Measurements from ENCODE around the gene MS4A14. TPM values are rescaled to one million over a fixed set of nuclear protein-coding genes. Genes with fewer than 3 reads are reported as not detected.

MS4A14 gene
- total RNA-seq, 1 experiment from 2014 or later = not detected

DNA sequence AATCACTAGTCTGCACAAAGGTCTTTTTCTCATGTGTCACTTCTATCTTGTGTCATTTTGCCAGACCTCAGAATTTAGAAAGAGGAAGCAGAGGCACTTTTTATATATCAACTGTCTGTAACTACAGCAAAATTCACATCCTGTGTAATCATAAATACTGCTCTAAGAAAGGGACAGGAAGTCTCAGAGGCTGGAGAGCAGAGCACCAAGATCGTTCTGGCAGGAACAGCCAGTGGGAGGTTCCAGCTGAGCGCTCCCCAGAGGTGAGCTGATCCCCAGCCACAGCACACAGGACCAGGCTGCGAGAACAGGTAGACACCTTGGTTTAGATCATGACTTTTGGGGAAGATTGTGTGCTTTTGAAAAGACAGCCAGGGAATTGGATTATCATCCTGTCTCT lies 17.9 kb upstream of the MS4A14 start, which contains the start of gene MS4A7 (continued):
- no peak for TF ChIP-seq ZBTB33 (IDR thresholded peaks at IDR 0.05; ENCODE audit: extremely low read depth, insufficient replicate concordance, low read length)
- no peak for TF ChIP-seq SRF (IDR thresholded peaks at IDR 0.05; ENCODE audit: low read depth)
- no peak for TF ChIP-seq CBX3 (IDR thresholded peaks at IDR 0.05; ENCODE audit: low read depth)
- TF ChIP-seq ZFX (IDR thresholded peaks at IDR 0.05) = no peak

- Histone ChIP-seq H2AFZ (ENCODE audit: low read depth, low read length, poor library complexity, severe bottlenecking) (no peak overlapping the region), H3K9me2 (ENCODE audit: insufficient read depth) (no peaks in the 10 kb centered on the region), H3K79me2 (ENCODE audit: insufficient read depth, low read length) (no peaks in the 10 kb centered on the region), H3K9ac (ENCODE audit: low read length) (no peak overlapping the region), H3K4me2 (ENCODE audit: low read length) (no peak overlapping the region), H4K20me1 (ENCODE audit: insufficient read depth) (no peaks in the 10 kb centered on the region), H3K27ac (ENCODE audit: low read depth, low read length) (no peak overlapping the region), H3K36me3 (ENCODE audit: control insufficient read depth in 1 of 2, insufficient read depth in 2 of 2, low read length in 2 of 2) (no peaks in the 10 kb centered on the region), H3K4me1 (ENCODE audit: control insufficient read depth in 1 of 2, insufficient read depth in 2 of 2, low read length in 2 of 2) (no peaks in the 10 kb centered on the region), H3K27me3 (ENCODE audit: insufficient read depth, low read length) (no peaks in the 10 kb centered on the region), H3K9me3 (ENCODE audit: control insufficient read depth in 1 of 2, insufficient read depth in 1 of 2, low read depth in 1 of 2, low read length in 2 of 2) (no peaks in the 10 kb centered on the region), H3K4me3 (replicated peaks in 1 of 2; ENCODE audit: low read depth in 1 of 2, low read length in 2 of 2) (no peak overlapping the region)
- TF ChIP-seq EZH2 (IDR thresholded peaks at IDR 0.05) = no peak
- no peak for TF ChIP-seq SP1 (IDR thresholded peaks at IDR 0.05; ENCODE audit: low read depth)
- TF ChIP-seq FOSL1 (IDR thresholded peaks at IDR 0.05; ENCODE audit: low read depth) = no peak
- RAD21 ChIA-PET (ENCODE audit: low non-redundant PET in 1 of 2, low total read pairs in 2 of 2, uncharacterized antibody in 2 of 2, unreplicated experiment in 2 of 2) = no interaction called here
- CTCF ChIA-PET = no interaction called here
- no TSS peak for BruUV-seq (replicated peaks)
- DNase-seq (ENCODE audit: low read depth, low spot score) (no peak), ATAC-seq (no peak)
- intact Hi-C loops (cut with micrococcal nuclease) = no loop called here
- POLR2A ChIA-PET = no interaction called here
These were observed 6.9 kb upstream of the MS4A14 start for GRCh38 chr11:60389279-60389910.
